Osteocyte (in vitro differentiated cells): Measurements from ENCODE around the gene SIK3. TPM values are rescaled to one million over a fixed set of nuclear protein-coding genes. Genes with fewer than 3 reads are reported as not detected.

Experiments
- DNase-seq: peaks from one replicate; pipeline ENCODE4 v3.0.0; 2021; ENCODE audit warnings: mixed read lengths; ENCODE audit not compliant: unreplicated experiment; ENCODE audit errors: extremely low spot score
- H3K27ac Mint-ChIP-seq: one replicate; pipeline ENCODE4 v1.8.0; 2021; ENCODE audit warnings: mild to moderate bottlenecking, mixed read lengths; ENCODE audit not compliant: unreplicated experiment
- H3K27me3 Mint-ChIP-seq: one replicate; pipeline ENCODE4 v1.8.0; 2021; ENCODE audit warnings: mixed read lengths; ENCODE audit not compliant: unreplicated experiment
- H3K36me3 Mint-ChIP-seq: one replicate; pipeline ENCODE4 v1.8.0; 2021; ENCODE audit warnings: mixed read lengths; ENCODE audit not compliant: unreplicated experiment
- H3K4me1 Mint-ChIP-seq: one replicate; pipeline ENCODE4 v1.8.0; 2021; ENCODE audit warnings: mixed read lengths; ENCODE audit not compliant: unreplicated experiment
- H3K4me3 Mint-ChIP-seq: one replicate; pipeline ENCODE4 v1.8.0; 2021; ENCODE audit warnings: mild to moderate bottlenecking, moderate library complexity, mixed read lengths; ENCODE audit not compliant: unreplicated experiment
- H3K9me3 Mint-ChIP-seq: one replicate; pipeline ENCODE4 v1.8.0; 2021; ENCODE audit warnings: mixed read lengths; ENCODE audit not compliant: unreplicated experiment
- CTCF ChIP-seq: fragments of 200-600 bp; sonication (generic); IDR thresholded peaks from 2 replicates; pipeline ENCODE4 v1.5.0; 2021; ENCODE audit warnings: antibody characterized with exemption, mild to moderate bottlenecking, moderate library complexity
- total RNA-seq: library from RNA; stranded (reverse); gene quantifications from 2 replicates; pipeline ENCODE4 v1.2.1, GENCODE V29; 2021

Gene SIK3
- total RNA-seq, 1 donor from 2014 or later = 29.5 TPM

GRCh38 chr11:116793772-116794097, 304.5 kb downstream of the SIK3 start:
- peaks cover 4% of the 10 kb centered on the region for H3K27me3 Mint-ChIP-seq
- no peaks in the 10 kb centered on the region for H3K9me3 Mint-ChIP-seq
- H3K4me1 Mint-ChIP-seq = no peaks in the 10 kb centered on the region
- TF ChIP-seq CTCF = no peak
- H3K4me3 Mint-ChIP-seq = no peak overlapping the region
- no peaks in the 10 kb centered on the region for H3K36me3 Mint-ChIP-seq
- DNase-seq = no peak
- H3K27ac Mint-ChIP-seq = no peak overlapping the region

Other genes starting within 250 kb of the SIK3 start
- gene PAFAH1B2, start 45.9 kb upstream of the SIK3 start, total RNA-seq = 82.7 and 84.5 TPM in 2 replicates
- 65.5 and 67.3 TPM in 2 replicates for gene SIDT2, start 80.3 kb upstream of the SIK3 start, total RNA-seq
- 711 and 715 TPM in 2 replicates for gene TAGLN, start 100.9 kb upstream of the SIK3 start, total RNA-seq
- 57.5 and 65.0 TPM in 2 replicates for gene PCSK7, start 133.6 kb upstream of the SIK3 start, total RNA-seq
- 32.8 and 34.2 TPM in 2 replicates for gene RNF214, start 134.2 kb upstream of the SIK3 start, total RNA-seq
- gene BACE1-AS, start 192.9 kb upstream of the SIK3 start, total RNA-seq = 8.3 and 10.9 TPM in 2 replicates
- gene BACE1, start 217.8 kb upstream of the SIK3 start, total RNA-seq = 74.8 and 75.0 TPM in 2 replicates
- 40.1 and 42.0 TPM in 2 replicates for gene CEP164, start 229.4 kb upstream of the SIK3 start, total RNA-seq